Gastroesophageal sphincter (tissue), 4 donors: ENCODE measurements around the gene GTPBP10. TPM values are rescaled to one million over a fixed set of nuclear protein-coding genes. Genes with fewer than 3 reads are reported as not detected.

ENCODE experiments used
- ATAC-seq: fragments of 150-250 bp; one replicate; pipeline ENCODE4 v1.9.1; 2016; ENCODE audit warnings: mild to moderate bottlenecking, moderate library complexity
- H3K27ac ChIP-seq, 4 donors: fragments of 200-600 bp; sonication (generic) in 3 of 4; 1 replicate in 3 of 4; 2 replicates in 1 of 4; pipeline ENCODE4 v1.5.1; 2016 to 2019
- H3K27me3 ChIP-seq: fragments of 200-600 bp; sonication (generic); one replicate; pipeline ENCODE4 v1.5.1; 2019
- H3K36me3 ChIP-seq, 2 donors: fragments of 200-600 bp; sonication (generic); one replicate each; pipeline ENCODE4 v1.5.1; 2019; ENCODE audit warnings: control low read depth in 1 of 2
- H3K4me1 ChIP-seq, 3 donors: fragments of 200-600 bp; sonication (generic); 1 replicate in 2 of 3; 2 replicates in 1 of 3; pipeline ENCODE4 v1.5.1; 2016 to 2019; ENCODE audit warnings: control low read depth in 2 of 3
- H3K4me3 ChIP-seq, 2 donors: fragments of 200-600 bp; sonication (generic); one replicate each; pipeline ENCODE4 v1.5.1; 2019; ENCODE audit warnings: mild to moderate bottlenecking in 1 of 2, moderate library complexity in 1 of 2
- H3K9me3 ChIP-seq, 3 donors: fragments of 200-600 bp; sonication (generic); one replicate each; pipeline ENCODE4 v1.5.1; 2017 to 2019; ENCODE audit warnings: control low read depth in 2 of 3
- EP300 ChIP-seq: sonication (generic); formaldehyde crosslinking; IDR thresholded peaks from one replicate; pipeline ENCODE4 v1.6.1; 2017; ENCODE audit warnings: antibody characterized with exemption, mild to moderate bottlenecking
- POLR2A ChIP-seq, 2 donors: fragments of 450-650 bp; IDR thresholded peaks; one replicate each; pipeline ENCODE4 v1.6.1; 2017; ENCODE audit warnings: antibody characterized with exemption in 2 of 2, mild to moderate bottlenecking in 2 of 2, moderate library complexity in 1 of 2
- POLR2AphosphoS5 ChIP-seq: sonication (generic); formaldehyde crosslinking; IDR thresholded peaks from one replicate; pipeline ENCODE4 v1.6.1; 2017; ENCODE audit warnings: antibody characterized with exemption
- WGBS, 2 donors: methylation state at CpG; one replicate each; pipeline ENCODE4 v1.1.5; 2018; ENCODE audit warnings: low coverage in 1 of 2; 5-methylcytosine and 5-hydroxymethylcytosine counted together
- total RNA-seq, 4 donors: library from RNA; depleted of rRNA; stranded (reverse); fragments of >200 nt; gene quantifications; one replicate each; pipeline ENCODE4 v1.1.0, GENCODE V29; 2016
- TF ChIP-seq, protein P1 (sequence below), 4 experiments: fragments of 200-600 bp in 2 of 4; fragments of 450-650 bp in 2 of 4; sonication (generic) in 1 of 4; IDR thresholded peaks; one replicate each; pipeline ENCODE4 v1.5.1; 2017 to 2019; ENCODE audit warnings: antibody characterized with exemption in 4 of 4, mild to moderate bottlenecking in 2 of 4, moderate library complexity in 2 of 4

Gene GTPBP10
- total RNA-seq, 4 donors from 2014 or later = 8.9 to 35.5 (median 13.1) TPM

DNA sequence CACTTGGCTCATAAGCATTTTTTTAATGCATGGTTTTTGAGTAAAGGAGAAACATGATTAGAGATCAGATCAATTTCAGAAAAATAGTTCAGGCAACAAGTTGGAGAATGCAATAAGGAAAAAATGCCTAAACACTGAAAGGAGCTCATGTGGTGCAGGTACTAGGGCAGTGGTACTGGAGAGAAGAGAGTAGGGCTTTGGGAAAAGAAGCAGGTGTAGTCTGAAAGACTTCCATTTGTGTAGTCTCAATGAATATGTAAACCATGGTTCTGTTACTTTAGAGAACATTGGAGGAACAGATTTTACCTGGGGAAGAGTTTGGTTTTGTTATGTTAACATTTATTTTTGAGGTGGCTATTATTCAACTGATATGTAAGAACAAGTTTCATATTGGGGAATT, 5.5 kb downstream of the GTPBP10 start:
- Histone ChIP-seq H3K9me3 (no peaks in the 10 kb centered on the region), H3K36me3 (peaks cover 5 to 23% of the 10 kb centered on the region in 2 donors), H3K4me3 (no peak overlapping the region), H3K4me1 (peaks cover 4 to 12% (median 5%) of the 10 kb centered on the region in 3 donors), H3K27ac (no peak overlapping the region), H3K27me3 (no peaks in the 10 kb centered on the region)
- no peak for ATAC-seq
- TF ChIP-seq POLR2AphosphoS5 (no peak), POLR2A (IDR thresholded peaks at IDR 0.05) (no peak), EP300 (no peak)
- TF ChIP-seq, protein P1, sequence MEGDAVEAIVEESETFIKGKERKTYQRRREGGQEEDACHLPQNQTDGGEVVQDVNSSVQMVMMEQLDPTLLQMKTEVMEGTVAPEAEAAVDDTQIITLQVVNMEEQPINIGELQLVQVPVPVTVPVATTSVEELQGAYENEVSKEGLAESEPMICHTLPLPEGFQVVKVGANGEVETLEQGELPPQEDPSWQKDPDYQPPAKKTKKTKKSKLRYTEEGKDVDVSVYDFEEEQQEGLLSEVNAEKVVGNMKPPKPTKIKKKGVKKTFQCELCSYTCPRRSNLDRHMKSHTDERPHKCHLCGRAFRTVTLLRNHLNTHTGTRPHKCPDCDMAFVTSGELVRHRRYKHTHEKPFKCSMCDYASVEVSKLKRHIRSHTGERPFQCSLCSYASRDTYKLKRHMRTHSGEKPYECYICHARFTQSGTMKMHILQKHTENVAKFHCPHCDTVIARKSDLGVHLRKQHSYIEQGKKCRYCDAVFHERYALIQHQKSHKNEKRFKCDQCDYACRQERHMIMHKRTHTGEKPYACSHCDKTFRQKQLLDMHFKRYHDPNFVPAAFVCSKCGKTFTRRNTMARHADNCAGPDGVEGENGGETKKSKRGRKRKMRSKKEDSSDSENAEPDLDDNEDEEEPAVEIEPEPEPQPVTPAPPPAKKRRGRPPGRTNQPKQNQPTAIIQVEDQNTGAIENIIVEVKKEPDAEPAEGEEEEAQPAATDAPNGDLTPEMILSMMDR (IDR thresholded peaks at IDR 0.05) = no peak

DNA sequence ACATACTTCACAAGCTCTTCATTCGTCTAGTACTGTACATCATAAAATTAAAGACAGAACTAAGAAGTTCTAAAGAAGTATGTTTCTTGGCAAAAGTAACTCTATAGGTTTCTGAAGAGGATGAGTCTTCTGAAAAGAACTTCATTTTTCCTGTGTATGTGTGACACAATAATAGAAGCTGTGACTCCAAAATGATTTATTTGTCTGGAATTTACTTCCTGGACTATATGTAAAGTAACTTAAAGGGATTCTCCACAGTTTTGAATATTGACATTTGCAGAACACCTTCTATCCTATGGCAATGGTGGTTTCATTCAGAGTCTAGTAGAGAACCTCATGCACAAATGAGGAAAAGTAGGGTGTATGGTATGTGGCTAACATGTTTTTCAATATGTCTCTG, 36.9 kb downstream of the GTPBP10 start:
- peaks cover 0 to 86% of the 10 kb centered on the region in 2 donors for H3K36me3 ChIP-seq
- H3K27ac ChIP-seq = no peak overlapping the region
- no peak for ATAC-seq
- TF ChIP-seq POLR2A (IDR thresholded peaks at IDR 0.05) (no peak), EP300 (no peak), POLR2AphosphoS5 (no peak)
- TF ChIP-seq, protein P1 (IDR thresholded peaks at IDR 0.05) = no peak
- no peaks in the 10 kb centered on the region for H3K27me3 ChIP-seq
- H3K4me1 ChIP-seq = no peaks in the 10 kb centered on the region
- H3K9me3 ChIP-seq = no peaks in the 10 kb centered on the region
- no peak overlapping the region for H3K4me3 ChIP-seq
- 83 to 100% methylated on average over 1 of the region's 1 CpG for WGBS, 2 donors

DNA sequence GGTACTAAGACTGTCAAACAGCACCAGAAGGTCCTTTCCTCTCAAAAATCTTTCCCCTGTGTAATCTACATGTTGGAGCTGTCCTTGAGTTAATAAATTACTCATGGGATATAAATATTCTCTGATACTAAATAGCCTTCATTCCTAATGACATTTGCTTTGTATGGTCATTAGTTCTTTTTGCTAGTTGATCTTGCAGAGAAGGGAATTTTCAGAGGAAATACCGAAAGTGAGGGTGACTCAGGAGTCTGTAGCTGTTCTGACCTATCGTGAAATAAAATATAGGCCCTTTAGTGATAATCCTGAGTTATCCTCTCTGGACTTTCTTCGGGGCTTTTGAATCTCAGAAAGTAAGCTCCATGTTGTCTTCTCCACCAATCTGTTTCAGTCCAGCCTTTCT, 37.3 kb downstream of the GTPBP10 start:
- no peak for ATAC-seq
- peaks cover 0 to 82% of the 10 kb centered on the region in 2 donors for H3K36me3 ChIP-seq
- TF ChIP-seq POLR2AphosphoS5 (no peak), EP300 (no peak), POLR2A (IDR thresholded peaks at IDR 0.05) (no peak)
- TF ChIP-seq, protein P1 (IDR thresholded peaks at IDR 0.05) = no peak
- H3K9me3 ChIP-seq = no peaks in the 10 kb centered on the region
- no peaks in the 10 kb centered on the region for H3K27me3 ChIP-seq
- H3K27ac ChIP-seq = no peak overlapping the region
- no peak overlapping the region for H3K4me3 ChIP-seq
- WGBS, 2 donors = 72 to 100% methylated on average over 2 to 3 of the region's 3 CpGs
- H3K4me1 ChIP-seq = no peaks in the 10 kb centered on the region

DNA sequence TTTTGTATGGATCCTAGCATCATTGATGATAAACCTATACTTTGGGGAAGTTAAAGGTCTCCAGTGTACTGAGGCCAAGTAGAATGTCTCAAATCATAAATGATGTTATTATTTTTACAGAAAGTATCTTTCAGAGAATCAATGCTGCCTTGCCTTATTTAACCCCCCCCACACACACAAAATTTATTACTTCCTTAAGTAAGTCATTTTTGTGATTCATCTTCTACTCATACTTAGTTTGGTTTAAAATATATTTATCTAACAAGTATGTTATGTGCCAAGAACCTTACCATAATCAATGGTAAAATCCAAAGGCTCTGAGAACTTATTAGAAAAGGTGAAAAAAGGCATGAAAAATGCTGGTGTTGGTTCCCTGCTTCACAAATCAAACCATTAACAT, 37.9 kb downstream of the GTPBP10 start:
- Histone ChIP-seq H3K9me3 (no peaks in the 10 kb centered on the region), H3K36me3 (peaks cover 0 to 76% of the 10 kb centered on the region in 2 donors), H3K27ac (no peak overlapping the region), H3K27me3 (no peaks in the 10 kb centered on the region), H3K4me3 (no peak overlapping the region), H3K4me1 (no peaks in the 10 kb centered on the region)
- ATAC-seq = no peak
- no peak for TF ChIP-seq POLR2AphosphoS5
- TF ChIP-seq, protein P1 (IDR thresholded peaks at IDR 0.05) = no peak
- TF ChIP-seq EP300 = no peak
- no peak for TF ChIP-seq POLR2A (IDR thresholded peaks at IDR 0.05)

DNA sequence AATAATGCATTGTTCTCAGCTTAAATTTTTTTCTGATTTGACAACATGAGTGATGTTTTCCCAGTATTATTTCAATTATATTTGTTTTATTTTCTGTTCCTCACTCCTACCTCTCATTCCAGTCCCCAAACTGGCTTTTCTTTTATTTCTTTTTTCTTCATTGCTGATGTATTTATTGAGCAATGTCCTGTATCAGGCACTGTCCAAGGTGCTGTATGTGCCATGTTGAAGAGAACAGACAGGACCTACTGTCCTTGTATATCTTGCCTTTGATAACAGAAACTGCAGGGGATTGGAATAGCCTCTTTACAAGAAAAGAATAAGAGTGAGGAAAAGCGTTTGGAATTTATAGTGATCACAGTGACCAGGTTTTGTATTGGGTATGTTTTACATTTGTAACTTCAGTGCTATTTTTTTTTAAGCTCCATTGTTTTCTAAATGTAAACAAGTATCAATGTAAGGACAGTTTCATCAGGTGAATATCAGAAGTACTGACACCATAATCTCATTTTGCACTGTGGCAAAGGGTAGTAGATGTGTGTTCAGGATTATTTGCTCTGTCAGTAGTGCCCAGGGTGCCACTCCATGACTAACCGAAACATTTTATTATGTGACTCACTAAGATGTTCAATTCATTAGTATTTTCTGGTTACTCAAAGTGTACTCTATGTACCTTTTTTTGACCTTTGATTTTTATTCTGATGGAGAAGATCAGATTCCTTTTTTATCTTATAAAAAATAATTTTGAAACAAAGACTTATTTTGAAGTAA, 41.1 kb downstream of the GTPBP10 start:
- no peak for TF ChIP-seq POLR2AphosphoS5
- no peak for TF ChIP-seq EP300
- no peak for TF ChIP-seq POLR2A (IDR thresholded peaks at IDR 0.05)
- TF ChIP-seq, protein P1 (IDR thresholded peaks at IDR 0.05) = no peak
- ATAC-seq = no peak
- no peak overlapping the region for H3K27ac ChIP-seq
- H3K36me3 ChIP-seq = peaks cover 0 to 44% of the 10 kb centered on the region in 2 donors
- 83 to 90% methylated on average over 1 to 2 of the region's 2 CpGs for WGBS, 2 donors
- no peaks in the 10 kb centered on the region for H3K27me3 ChIP-seq
- no peaks in the 10 kb centered on the region for H3K9me3 ChIP-seq
- H3K4me3 ChIP-seq = no peak overlapping the region
- H3K4me1 ChIP-seq = no peaks in the 10 kb centered on the region
